ENCODE results near the gene MSANTD2.

The MSANTD2 gene

DNA sequence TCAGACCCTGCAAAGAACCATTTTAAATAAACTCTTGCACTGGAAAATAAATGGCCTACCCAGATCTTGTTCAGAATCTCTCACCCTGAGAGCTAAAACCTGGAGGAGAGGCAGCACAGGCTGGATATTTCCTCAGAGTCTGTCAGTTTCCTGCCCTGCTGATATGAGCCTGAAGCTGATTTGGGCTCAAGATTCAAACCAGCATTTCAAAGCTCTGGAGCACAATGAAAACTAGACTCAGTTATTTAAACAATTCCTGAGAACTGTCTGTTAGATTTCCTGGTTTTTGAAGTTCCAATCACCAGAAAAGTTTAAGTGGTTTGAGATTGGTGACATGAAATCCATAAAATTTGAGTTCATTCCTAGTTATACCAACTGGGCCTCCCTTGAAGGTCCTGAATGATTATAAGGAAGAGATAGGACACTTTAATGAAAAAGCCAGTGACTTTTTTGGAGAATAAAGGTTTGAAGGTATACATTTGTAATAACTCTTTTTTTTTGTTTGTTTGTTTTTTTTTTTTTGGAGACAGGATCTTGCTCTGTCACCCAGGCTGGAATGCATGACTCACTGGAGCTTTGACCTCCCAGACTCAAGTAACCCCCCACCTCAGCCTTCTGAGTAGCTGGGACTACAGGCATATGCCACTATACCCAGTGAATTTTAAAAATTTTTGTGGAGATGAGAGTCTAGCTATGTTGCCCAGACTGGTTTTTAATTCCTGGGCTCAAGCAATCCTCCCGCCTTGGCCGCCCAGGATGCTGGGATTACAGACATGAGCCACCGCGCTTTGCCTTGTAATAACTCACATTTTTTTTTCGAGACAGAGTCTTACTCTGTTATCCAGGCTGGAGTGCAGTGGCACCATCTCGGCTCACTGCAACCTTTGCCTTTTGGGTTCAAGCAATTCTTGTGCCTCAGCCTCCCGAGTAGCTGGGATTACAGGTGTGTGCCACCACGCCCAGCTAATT, 30.1 kb downstream of the MSANTD2 start:
- TF ChIP-seq, protein P1, sequence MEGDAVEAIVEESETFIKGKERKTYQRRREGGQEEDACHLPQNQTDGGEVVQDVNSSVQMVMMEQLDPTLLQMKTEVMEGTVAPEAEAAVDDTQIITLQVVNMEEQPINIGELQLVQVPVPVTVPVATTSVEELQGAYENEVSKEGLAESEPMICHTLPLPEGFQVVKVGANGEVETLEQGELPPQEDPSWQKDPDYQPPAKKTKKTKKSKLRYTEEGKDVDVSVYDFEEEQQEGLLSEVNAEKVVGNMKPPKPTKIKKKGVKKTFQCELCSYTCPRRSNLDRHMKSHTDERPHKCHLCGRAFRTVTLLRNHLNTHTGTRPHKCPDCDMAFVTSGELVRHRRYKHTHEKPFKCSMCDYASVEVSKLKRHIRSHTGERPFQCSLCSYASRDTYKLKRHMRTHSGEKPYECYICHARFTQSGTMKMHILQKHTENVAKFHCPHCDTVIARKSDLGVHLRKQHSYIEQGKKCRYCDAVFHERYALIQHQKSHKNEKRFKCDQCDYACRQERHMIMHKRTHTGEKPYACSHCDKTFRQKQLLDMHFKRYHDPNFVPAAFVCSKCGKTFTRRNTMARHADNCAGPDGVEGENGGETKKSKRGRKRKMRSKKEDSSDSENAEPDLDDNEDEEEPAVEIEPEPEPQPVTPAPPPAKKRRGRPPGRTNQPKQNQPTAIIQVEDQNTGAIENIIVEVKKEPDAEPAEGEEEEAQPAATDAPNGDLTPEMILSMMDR (conservative IDR thresholded peaks at IDR 0.05) = no peak
- no peak for TF ChIP-seq ZFX (IDR thresholded peaks at IDR 0.05)
- H3K27ac ChIP-seq = no peak overlapping the region

DNA sequence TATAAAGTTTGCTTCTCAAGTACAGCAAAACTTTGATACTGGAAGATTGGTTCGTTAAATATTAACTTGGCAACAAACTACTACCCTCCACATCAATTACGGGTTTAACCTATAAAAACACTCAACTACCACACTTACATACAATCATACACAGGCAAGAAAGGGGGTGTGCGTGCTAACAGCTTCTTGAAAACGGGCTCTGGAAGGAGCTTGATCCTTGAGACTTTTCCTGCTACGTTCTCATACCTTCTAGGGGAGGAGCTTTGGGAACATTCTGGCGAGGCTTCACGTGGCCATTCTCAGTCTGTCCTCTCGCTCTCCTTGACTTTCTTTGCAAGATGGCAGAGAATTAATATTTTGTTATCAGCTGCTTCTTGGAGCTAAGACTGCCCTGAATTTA, 31.3 kb downstream of the MSANTD2 start:
- TF ChIP-seq ZFX (IDR thresholded peaks at IDR 0.05) = no peak
- TF ChIP-seq, protein P1 (conservative IDR thresholded peaks at IDR 0.05) = no peak
- no peak overlapping the region for H3K27ac ChIP-seq

DNA sequence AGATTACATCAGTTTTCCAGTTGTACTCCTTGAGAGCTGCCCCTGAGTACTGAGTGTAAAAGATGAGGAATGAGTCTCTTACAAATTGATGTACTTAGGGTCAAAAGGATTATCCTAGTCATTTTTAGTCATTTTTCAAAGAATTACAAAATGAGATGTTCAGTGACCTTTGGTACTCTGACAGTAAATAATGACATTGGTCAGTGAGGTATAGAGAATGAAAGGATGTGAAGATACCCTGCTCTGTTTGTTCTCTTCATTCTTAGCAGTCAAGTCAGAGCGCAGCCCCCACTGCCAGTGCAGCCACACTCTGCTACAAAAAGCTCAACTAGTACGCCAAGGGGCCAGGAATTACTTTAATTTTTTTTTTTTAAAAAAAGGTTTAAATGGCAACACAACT, 34.0 kb downstream of the MSANTD2 start:
- TF ChIP-seq, protein P1 (conservative IDR thresholded peaks at IDR 0.05) = no peak
- no peak for TF ChIP-seq ZFX (IDR thresholded peaks at IDR 0.05)
- no peak overlapping the region for H3K27ac ChIP-seq

DNA sequence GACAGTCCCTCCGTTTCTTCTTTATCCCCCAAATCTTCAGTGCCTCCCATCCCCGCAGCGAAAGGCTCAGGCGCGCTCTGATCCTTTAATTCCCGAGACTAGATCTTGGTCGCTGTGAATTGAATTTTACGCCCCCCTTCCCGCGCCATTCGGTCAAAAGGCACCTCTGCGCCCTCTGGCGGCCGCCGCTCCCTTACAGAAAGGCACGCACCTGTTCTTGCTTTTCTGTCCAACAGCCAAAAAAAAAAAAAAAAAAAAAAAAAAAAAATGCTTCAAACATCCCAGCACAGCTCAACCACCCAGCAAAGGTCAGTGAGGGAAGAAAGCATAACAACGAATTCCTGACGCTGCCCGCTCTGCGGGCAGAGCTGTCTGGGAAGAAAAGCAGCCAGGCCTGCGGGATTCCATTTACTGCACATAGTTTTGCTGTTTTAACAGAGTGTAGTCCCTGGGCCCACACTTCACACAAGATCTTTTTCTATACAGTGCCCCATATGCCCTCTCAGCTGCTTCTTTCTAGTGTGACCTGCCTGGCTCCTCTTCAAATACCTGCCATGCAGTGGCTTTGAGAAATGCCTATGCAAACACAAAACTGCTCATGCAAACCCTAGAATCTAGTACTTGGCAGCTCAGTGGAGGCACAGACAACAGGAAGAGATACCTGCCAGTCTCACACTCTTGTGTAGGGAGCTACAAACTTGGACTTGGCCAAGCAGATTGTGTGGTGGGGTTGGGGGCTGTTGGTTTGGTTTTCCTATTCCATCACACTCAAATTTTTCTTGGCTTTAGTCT, 36.9 kb downstream of the MSANTD2 start:
- TF ChIP-seq, protein P1 (conservative IDR thresholded peaks at IDR 0.05) = peak; percentile 93
- no peak for TF ChIP-seq ZFX (IDR thresholded peaks at IDR 0.05)
- H3K27ac ChIP-seq = peak overlapping the region; percentile 53

DNA sequence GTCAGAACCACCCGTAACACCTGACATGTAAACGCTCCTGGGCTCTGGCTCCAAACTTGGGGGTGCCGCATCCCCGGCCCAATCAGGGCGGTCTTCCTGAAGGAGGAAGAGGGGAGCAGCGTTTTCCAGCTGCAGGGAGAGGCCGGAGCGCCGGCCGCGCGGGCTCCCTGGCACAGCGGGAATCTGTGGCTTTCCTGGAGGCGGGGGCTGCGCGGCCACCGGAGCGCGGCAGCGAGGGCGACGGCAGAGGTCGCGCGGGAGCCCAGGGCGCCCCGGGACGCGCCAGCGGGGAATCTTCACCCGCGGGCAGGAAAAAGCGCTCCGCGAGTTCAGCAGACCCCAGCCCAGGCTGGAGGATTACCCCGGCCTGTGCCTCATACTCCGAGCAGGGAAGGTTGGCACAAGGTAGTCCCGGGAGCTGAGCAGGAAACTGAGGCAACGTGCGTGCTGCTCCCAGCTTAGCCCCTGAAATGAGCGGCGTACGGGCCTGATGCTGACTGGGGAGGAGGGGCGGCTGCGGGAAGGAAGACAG, 37.5 kb downstream of the MSANTD2 start:
- peak overlapping the region; percentile 14; the same call in 1 of the 2 replicates for H3K27ac ChIP-seq
- TF ChIP-seq ZFX (IDR thresholded peaks at IDR 0.05) = no peak
- TF ChIP-seq, protein P1 (conservative IDR thresholded peaks at IDR 0.05) = no peak

DNA sequence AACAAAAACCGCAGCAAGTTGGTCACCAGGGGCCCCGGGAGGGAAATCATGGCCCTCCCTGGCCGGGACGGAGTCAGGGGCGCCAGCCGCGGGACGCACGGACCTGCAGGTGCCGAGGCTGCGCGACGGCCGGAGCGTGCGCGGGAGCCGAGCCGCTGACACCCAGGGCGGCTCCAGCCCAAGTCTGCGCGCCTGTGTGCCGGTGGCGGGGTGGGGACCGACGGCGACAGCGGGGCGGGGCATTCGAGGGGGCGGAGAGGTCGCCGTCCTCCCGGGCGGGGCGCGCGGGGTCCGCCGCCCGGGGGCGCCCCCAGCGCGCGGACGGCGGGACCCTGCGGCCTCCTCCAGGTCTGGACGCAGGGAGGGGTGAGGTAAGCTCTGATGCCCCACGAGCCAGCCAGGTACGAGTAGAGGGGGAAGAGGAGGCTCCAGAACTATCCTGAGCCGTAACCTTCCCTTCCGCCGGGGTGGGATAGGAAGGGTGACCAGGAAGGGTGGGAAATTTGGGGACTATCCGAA, 38.0 kb downstream of the MSANTD2 start, which contains the start of gene ESAM:
TSS of gene ESAM (minus strand) at position 186 of the 519 bp plus-strand sequence. CDS start at position 50, 136 bp downstream.
- no peak for TF ChIP-seq ZFX (IDR thresholded peaks at IDR 0.05)
- TF ChIP-seq, protein P1 (conservative IDR thresholded peaks at IDR 0.05) = no peak

More for the DNA sequence above, 38.0 kb downstream of the MSANTD2 start, which contains the start of gene ESAM:
- H3K27ac ChIP-seq = peak within 1 kb of the TSS; percentile 14; the same call in 1 of the 2 replicates
